ENCODE results near the gene PCGF6. TPM values are rescaled to one million over a fixed set of nuclear protein-coding genes. Genes with fewer than 3 reads are reported as not detected.

Gene PCGF6
- total RNA-seq, 2 experiments from 2014 or later = 12.3 to 16.0 TPM

GRCh38 chr10:103395754-103396066 is 44.8 kb upstream of the PCGF6 start:
- H3K4me3 ChIP-seq (ENCODE audit: low read depth, low read length, poor library complexity, severe bottlenecking) = peak overlapping the region; percentile 89
- peak; percentile 17 for DNase-seq (ENCODE audit: low spot score)
- intact Hi-C loops (cut with micrococcal nuclease; ENCODE audit: unreplicated experiment) = loop anchor here (1.0 to 2.0 kb wide), 2 partner anchors 27 to 477 kb away; partner anchors contain the start of gene CNNM2
- H3K79me2 ChIP-seq (ENCODE audit: insufficient read depth, low read depth, low read length) = peaks cover 72% of the 10 kb centered on the region
- H3K27ac ChIP-seq (ENCODE audit: low read depth, low read length, poor library complexity, severe bottlenecking) = peak overlapping the region; percentile 47
- no peaks in the 10 kb centered on the region for H3K9me2 ChIP-seq (ENCODE audit: insufficient read depth, low read length)
- no TSS peak for BruUV-seq (replicated peaks)
- no peak for TF ChIP-seq EZH2phosphoT487 (IDR thresholded peaks at IDR 0.05; ENCODE audit: borderline replicate concordance, low read depth, low read length)
- TF ChIP-seq CTCF (conservative IDR thresholded peaks at IDR 0.05; ENCODE audit: low read length) = no peak
- peaks cover 11% of the 10 kb centered on the region; the same call in 1 of the 2 replicates for H4K20me1 ChIP-seq (ENCODE audit: insufficient read depth, low read length)
- peaks cover 74% of the 10 kb centered on the region for H3K36me3 ChIP-seq (ENCODE audit: insufficient read depth, low read length)
- H3K4me2 ChIP-seq (ENCODE audit: low read length) = peak overlapping the region; percentile 87
- ChIA-PET POLR2A (interaction anchor here (0.9 to 1.3 kb wide), 5 partner anchors 9 to 109 kb away, joined by 3 to 5 read pairs (median 3); no protein-coding TSS in a partner anchor), CTCF (ENCODE audit: unreplicated experiment) (no interaction called here)
- peaks cover 31% of the 10 kb centered on the region for H3K4me1 ChIP-seq (ENCODE audit: insufficient read depth, low read length, poor library complexity, severe bottlenecking)
- peak overlapping the region; percentile 60; the same call in 1 of the 2 replicates for H2AFZ ChIP-seq (ENCODE audit: low read length)
- H3K9me3 ChIP-seq (ENCODE audit: low read length) = no peaks in the 10 kb centered on the region

GRCh38 chr10:103394180-103394579 is 43.2 kb upstream of the PCGF6 start:
- intact Hi-C loops (cut with micrococcal nuclease; ENCODE audit: unreplicated experiment) = no loop called here
- no peak for DNase-seq (ENCODE audit: low spot score)
- Histone ChIP-seq H3K27ac (ENCODE audit: low read depth, low read length, poor library complexity, severe bottlenecking) (no peak overlapping the region), H3K9me2 (ENCODE audit: insufficient read depth, low read length) (no peaks in the 10 kb centered on the region), H3K9me3 (ENCODE audit: low read length) (no peaks in the 10 kb centered on the region), H3K4me2 (ENCODE audit: low read length) (peak overlapping the region; percentile 87), H2AFZ (ENCODE audit: low read length) (no peak overlapping the region), H3K4me3 (ENCODE audit: low read depth, low read length, poor library complexity, severe bottlenecking) (peak overlapping the region; percentile 89), H4K20me1 (ENCODE audit: insufficient read depth, low read length) (peaks cover 11% of the 10 kb centered on the region; the same call in 1 of the 2 replicates), H3K79me2 (ENCODE audit: insufficient read depth, low read depth, low read length) (peaks cover 73% of the 10 kb centered on the region), H3K4me1 (ENCODE audit: insufficient read depth, low read length, poor library complexity, severe bottlenecking) (peaks cover 31% of the 10 kb centered on the region), H3K36me3 (ENCODE audit: insufficient read depth, low read length) (peaks cover 74% of the 10 kb centered on the region)
- BruUV-seq (replicated peaks) = no TSS peak
- TF ChIP-seq CTCF (conservative IDR thresholded peaks at IDR 0.05; ENCODE audit: low read length) (no peak), EZH2phosphoT487 (IDR thresholded peaks at IDR 0.05; ENCODE audit: borderline replicate concordance, low read depth, low read length) (no peak)
- CTCF ChIA-PET (ENCODE audit: unreplicated experiment) = no interaction called here
- POLR2A ChIA-PET = interaction anchor here (0.6 to 1.6 kb wide), 2 partner anchors 10 to 19 kb away, joined by 4 to 5 read pairs; no protein-coding TSS in a partner anchor

GRCh38 chr10:103382769-103383168 is 31.8 kb upstream of the PCGF6 start:
- Histone ChIP-seq H3K9me2 (ENCODE audit: insufficient read depth, low read length) (no peaks in the 10 kb centered on the region), H3K4me1 (ENCODE audit: insufficient read depth, low read length, poor library complexity, severe bottlenecking) (no peaks in the 10 kb centered on the region), H3K4me2 (ENCODE audit: low read length) (no peak overlapping the region), H3K4me3 (ENCODE audit: low read depth, low read length, poor library complexity, severe bottlenecking) (no peak overlapping the region), H2AFZ (ENCODE audit: low read length) (no peak overlapping the region), H3K9me3 (ENCODE audit: low read length) (no peaks in the 10 kb centered on the region), H3K36me3 (ENCODE audit: insufficient read depth, low read length) (peaks cover 86% of the 10 kb centered on the region), H3K27ac (ENCODE audit: low read depth, low read length, poor library complexity, severe bottlenecking) (no peak overlapping the region), H3K79me2 (ENCODE audit: insufficient read depth, low read depth, low read length) (no peaks in the 10 kb centered on the region), H4K20me1 (ENCODE audit: insufficient read depth, low read length) (no peaks in the 10 kb centered on the region)
- ChIA-PET POLR2A (interaction anchor here (0.7 kb wide), 2 partner anchors 178 to 942 kb away, joined by 3 read pairs; no protein-coding TSS in a partner anchor), CTCF (ENCODE audit: unreplicated experiment) (no interaction called here)
- no TSS peak for BruUV-seq (replicated peaks)
- intact Hi-C loops (cut with micrococcal nuclease; ENCODE audit: unreplicated experiment) = no loop called here
- TF ChIP-seq EZH2phosphoT487 (IDR thresholded peaks at IDR 0.05; ENCODE audit: borderline replicate concordance, low read depth, low read length) = no peak
- TF ChIP-seq CTCF (conservative IDR thresholded peaks at IDR 0.05; ENCODE audit: low read length) = no peak
- no peak for DNase-seq (ENCODE audit: low spot score)
